Lower lobe of right lung (tissue), 2 donors: ENCODE measurements around the gene SFXN2. TPM values are rescaled to one million over a fixed set of nuclear protein-coding genes. Genes with fewer than 3 reads are reported as not detected.
"Not testable (repeated sequence)": the region's sequence is repeated elsewhere in the genome, so short reads cannot be mapped to it uniquely, and the experiment has no call there.

Source experiments
- ATAC-seq, 2 donors: fragments of 200-7000 bp; cut with Tn5 transposase; one replicate each; pipeline ENCODE4 v1.9.1; 2020 to 2022; ENCODE audit warnings: mild to moderate bottlenecking in 2 of 2, moderate library complexity in 2 of 2
- DNase-seq: peaks from one replicate; pipeline ENCODE4 v3.0.0-alpha.2; 2020
- H3K27ac ChIP-seq: fragments of 200-600 bp; one replicate; pipeline ENCODE4 v1.8.0; 2022
- H3K27me3 ChIP-seq: fragments of 200-600 bp; one replicate; pipeline ENCODE4 v1.8.0; 2022; ENCODE audit warnings: low read depth
- H3K36me3 ChIP-seq: fragments of 200-600 bp; one replicate; pipeline ENCODE4 v1.8.0; 2022; ENCODE audit warnings: mild to moderate bottlenecking
- H3K4me1 ChIP-seq: fragments of 200-600 bp; one replicate; pipeline ENCODE4 v1.8.0; 2022
- H3K4me3 ChIP-seq: fragments of 200-600 bp; one replicate; pipeline ENCODE4 v1.8.0; 2022; ENCODE audit warnings: mild to moderate bottlenecking
- H3K9me3 ChIP-seq: fragments of 200-600 bp; one replicate; pipeline ENCODE4 v1.8.0; 2022
- intact Hi-C: fragments of 100-400 bp; cut with DNase I; formaldehyde crosslinking; loops from one replicate; pipeline ENCODE4 v1.11.0; 2022
- total RNA-seq: library from RNA; stranded (reverse); fragmentation: NEBNext Ultra II Directional; extraction: Animal tissue kit (Norgen Biotek cat#: 25700); gene quantifications from one replicate; pipeline ENCODE4 v1.2.1, GENCODE V29; 2021
- TF ChIP-seq, protein P1 (sequence below): fragments of 200-600 bp; IDR thresholded peaks from one replicate; pipeline ENCODE4 v1.8.0; 2022; ENCODE audit warnings: antibody characterized with exemption, mild to moderate bottlenecking
- donor health status: DM: no; HTN: yes; CAD: no; lungs with severe emphysema.

The SFXN2 gene
- total RNA-seq, 1 donor from 2014 or later: 10.0 TPM

DNA sequence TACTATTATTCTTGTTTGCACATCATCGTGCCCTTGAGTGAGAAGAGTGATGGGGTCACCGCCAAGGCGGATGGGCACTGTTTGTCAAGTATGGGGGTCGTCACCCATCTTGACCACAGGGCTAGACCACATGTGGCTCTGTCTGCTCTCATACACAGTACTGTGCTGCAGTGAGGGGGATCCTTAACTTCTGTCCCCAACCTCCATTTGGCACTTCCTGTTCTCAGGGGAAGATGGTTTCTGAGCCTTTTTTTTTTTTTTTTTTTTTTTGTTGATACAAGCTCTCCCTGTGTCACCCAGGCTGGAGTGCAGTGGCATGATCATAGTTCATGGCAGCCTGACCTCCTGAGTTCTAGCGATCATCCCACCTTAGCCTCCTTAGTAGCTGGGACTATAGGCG, 42.9 kb downstream of the SFXN2 start:
- TF ChIP-seq, protein P1, sequence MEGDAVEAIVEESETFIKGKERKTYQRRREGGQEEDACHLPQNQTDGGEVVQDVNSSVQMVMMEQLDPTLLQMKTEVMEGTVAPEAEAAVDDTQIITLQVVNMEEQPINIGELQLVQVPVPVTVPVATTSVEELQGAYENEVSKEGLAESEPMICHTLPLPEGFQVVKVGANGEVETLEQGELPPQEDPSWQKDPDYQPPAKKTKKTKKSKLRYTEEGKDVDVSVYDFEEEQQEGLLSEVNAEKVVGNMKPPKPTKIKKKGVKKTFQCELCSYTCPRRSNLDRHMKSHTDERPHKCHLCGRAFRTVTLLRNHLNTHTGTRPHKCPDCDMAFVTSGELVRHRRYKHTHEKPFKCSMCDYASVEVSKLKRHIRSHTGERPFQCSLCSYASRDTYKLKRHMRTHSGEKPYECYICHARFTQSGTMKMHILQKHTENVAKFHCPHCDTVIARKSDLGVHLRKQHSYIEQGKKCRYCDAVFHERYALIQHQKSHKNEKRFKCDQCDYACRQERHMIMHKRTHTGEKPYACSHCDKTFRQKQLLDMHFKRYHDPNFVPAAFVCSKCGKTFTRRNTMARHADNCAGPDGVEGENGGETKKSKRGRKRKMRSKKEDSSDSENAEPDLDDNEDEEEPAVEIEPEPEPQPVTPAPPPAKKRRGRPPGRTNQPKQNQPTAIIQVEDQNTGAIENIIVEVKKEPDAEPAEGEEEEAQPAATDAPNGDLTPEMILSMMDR: no peak
- no peak for DNase-seq
- H3K27me3 ChIP-seq: no peaks in the 10 kb centered on the region
- intact Hi-C loops: loop anchor here (10.0 kb wide), 1 partner anchor 47 kb away; no protein-coding TSS in a partner anchor
- no peaks in the 10 kb centered on the region for H3K36me3 ChIP-seq
- no peak for ATAC-seq
- H3K4me1 ChIP-seq: peaks cover 54% of the 10 kb centered on the region
- H3K4me3 ChIP-seq: no peak overlapping the region
- no peak overlapping the region for H3K27ac ChIP-seq
- H3K9me3 ChIP-seq: no peaks in the 10 kb centered on the region

DNA sequence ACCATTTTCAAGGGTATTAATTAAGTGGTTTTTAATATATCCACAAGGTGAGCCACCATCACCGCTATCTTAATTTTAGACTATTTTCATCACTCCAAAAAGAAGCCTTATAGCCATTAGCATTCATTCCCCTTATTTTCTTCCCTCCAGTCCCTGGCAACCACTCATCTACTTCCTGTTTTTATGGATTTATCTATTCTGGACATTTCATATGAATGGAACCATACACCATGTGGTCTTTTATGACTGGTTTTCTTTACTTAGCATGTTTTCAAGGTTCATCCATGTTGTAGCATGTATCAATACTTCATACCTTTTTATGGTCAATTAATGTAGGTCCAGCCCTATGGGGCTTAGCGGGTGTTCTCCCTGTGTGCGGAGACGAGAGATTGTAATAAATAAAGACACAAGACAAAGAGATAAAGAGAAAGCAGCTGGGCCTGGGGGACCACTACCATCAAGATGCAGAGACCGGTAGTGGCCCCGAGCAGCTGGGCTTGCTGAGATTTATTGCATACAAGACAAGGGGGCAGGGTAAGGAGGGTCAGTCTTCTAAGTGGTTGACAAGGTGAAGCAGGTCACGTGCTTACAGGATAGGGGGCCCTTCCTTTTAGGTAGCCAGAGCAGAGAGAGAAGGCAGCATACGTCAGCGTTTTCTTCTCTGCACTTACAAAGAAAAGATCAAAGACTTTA, 44.0 kb downstream of the SFXN2 start:
- ATAC-seq: peak in 1 of 2 donors; percentile 42
- Histone ChIP-seq H3K36me3 (no peaks in the 10 kb centered on the region), H3K4me1 (peaks cover 53% of the 10 kb centered on the region), H3K4me3 (no peak overlapping the region), H3K27me3 (no peaks in the 10 kb centered on the region), H3K27ac (peak overlapping the region; percentile 3), H3K9me3 (no peaks in the 10 kb centered on the region)
- intact Hi-C loops: loop anchor here (10.0 kb wide), 1 partner anchor 46 kb away; no protein-coding TSS in a partner anchor
- TF ChIP-seq, protein P1: no peak
- no peak for DNase-seq

DNA sequence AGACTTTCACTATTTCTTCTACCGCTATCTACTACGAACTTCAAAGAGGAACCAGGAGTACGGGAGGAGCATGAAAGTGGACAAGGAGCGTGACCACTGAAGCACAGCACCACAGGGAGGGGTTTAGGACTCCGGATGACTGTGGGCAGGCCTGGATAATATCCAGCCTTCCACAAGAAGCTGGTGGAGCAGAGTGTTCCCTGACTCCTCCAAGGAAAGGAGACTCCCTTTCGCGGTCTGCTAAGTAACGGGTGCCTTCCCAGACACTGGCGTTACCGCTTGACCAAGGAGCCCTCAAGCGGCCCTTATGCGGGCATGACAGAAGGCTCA, 44.5 kb downstream of the SFXN2 start:
- H3K36me3 ChIP-seq, ATAC-seq, H3K4me3 ChIP-seq, H3K9me3 ChIP-seq, DNase-seq, H3K27me3 ChIP-seq: not testable (repeated sequence)
- intact Hi-C loops: loop anchor here (10.0 kb wide), 1 partner anchor 46 kb away; no protein-coding TSS in a partner anchor
- peaks cover 54% of the 10 kb centered on the region for H3K4me1 ChIP-seq
- peak overlapping the region; percentile 3 for H3K27ac ChIP-seq

DNA sequence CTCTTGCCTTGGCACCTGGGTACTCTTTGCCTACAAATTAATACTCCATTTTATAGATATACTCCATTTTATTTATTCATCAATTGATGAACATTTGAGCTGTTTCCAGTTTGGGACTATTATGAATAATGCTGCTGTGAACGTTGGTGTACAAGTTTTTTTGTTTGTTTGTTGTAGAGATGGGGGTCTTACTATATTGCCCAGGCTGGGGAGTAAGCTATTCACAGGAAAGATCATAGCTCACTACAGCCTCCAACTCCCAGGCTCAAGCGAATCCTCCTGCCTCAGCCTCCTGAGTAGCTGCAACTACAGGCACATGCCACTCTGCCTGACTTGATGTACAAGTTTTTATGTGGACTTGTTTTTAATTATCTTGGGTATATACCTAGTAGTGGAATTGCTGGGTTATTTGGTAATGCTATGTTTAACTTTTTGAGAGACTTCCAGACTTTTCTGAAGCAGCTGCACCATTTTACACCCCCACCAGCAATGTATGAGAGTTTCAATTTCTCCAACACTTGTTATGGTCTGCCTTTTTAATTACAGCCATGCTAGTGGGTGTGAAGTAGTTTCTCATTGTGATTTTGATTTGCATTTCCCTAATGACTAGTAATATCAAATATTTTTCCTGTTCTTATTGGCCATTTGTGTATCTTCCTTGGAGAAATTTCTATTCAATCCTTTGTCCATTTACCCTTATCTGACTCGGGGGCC, 45.2 kb downstream of the SFXN2 start:
- TF ChIP-seq, protein P1: no peak
- Histone ChIP-seq H3K27me3 (no peaks in the 10 kb centered on the region), H3K4me1 (peaks cover 55% of the 10 kb centered on the region)

DNA sequence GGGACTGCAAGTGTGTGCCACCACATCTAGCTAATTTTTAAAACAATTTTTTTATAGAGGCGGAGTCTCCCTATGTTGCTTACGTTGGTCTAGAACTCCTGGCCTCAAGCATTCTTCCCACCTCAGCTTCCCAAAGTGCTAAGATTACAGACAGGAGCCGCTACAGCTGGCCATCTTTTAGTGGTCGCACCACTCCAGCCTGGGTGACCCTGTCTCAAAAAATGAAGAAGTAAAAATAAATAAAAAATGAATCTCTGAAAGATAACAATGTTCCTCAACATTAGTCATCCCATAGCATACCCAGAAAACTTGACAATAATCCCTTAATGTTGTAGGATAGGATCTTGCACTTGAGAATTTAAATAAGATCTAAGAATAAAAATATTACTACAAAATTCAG, 47.5 kb downstream of the SFXN2 start:
- peaks cover 4% of the 10 kb centered on the region for H3K36me3 ChIP-seq
- no peaks in the 10 kb centered on the region for H3K9me3 ChIP-seq
- H3K27me3 ChIP-seq: no peaks in the 10 kb centered on the region
- ATAC-seq (no peak), DNase-seq (no peak)
- TF ChIP-seq, protein P1: no peak
- peak overlapping the region; percentile 31 for H3K27ac ChIP-seq
- intact Hi-C loops: no loop called here
- H3K4me3 ChIP-seq: no peak overlapping the region
- H3K4me1 ChIP-seq: peaks cover 75% of the 10 kb centered on the region

More for the DNA sequence above, 45.2 kb downstream of the SFXN2 start:
- Histone ChIP-seq H3K9me3 (no peaks in the 10 kb centered on the region), H3K36me3 (no peaks in the 10 kb centered on the region), H3K27ac (no peak overlapping the region), H3K4me3 (no peak overlapping the region)
- ATAC-seq (no peak), DNase-seq (no peak)
- intact Hi-C loops: loop anchor here (10.0 kb wide), 1 partner anchor 45 kb away; no protein-coding TSS in a partner anchor
